HG03521 (cell line): ENCODE measurements around the gene WFDC9.
"Not testable (repeated sequence)": the region's sequence is repeated elsewhere in the genome, so short reads cannot be mapped to it uniquely, and the experiment has no call there.

Source experiments
- ATAC-seq: cut with Tn5 transposase; IDR thresholded peaks from one replicate; pipeline ENCODE4 v1.9.1; 2021; ENCODE audit warnings: mild to moderate bottlenecking, moderate library complexity; ENCODE audit not compliant: unreplicated experiment

The WFDC9 gene

GRCh38 chr20:45593498-45593897, 37.6 kb downstream of the WFDC9 start:
- no peak for ATAC-seq

GRCh38 chr20:45592574-45593189, 38.4 kb downstream of the WFDC9 start:
- no peak for ATAC-seq

DNA sequence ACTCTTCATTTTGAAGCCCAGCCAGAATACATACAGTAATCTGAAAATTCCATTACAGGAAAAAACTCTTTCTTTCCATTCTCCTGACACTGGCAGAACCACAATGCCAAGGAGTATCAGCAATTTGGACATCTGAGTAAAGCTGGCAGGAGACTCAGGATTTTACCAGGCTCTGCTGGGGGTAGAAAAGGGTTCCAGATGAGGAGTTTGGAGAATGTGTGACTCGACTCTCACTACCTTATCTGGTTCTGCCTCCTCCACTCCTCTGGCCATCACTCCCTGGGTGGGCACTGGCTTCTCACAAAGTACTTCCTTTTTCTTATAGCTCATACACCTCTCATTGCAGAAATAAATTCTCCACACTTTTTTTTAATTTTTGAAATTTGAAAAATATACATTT, 41.4 kb downstream of the WFDC9 start:
- ATAC-seq = no peak

DNA sequence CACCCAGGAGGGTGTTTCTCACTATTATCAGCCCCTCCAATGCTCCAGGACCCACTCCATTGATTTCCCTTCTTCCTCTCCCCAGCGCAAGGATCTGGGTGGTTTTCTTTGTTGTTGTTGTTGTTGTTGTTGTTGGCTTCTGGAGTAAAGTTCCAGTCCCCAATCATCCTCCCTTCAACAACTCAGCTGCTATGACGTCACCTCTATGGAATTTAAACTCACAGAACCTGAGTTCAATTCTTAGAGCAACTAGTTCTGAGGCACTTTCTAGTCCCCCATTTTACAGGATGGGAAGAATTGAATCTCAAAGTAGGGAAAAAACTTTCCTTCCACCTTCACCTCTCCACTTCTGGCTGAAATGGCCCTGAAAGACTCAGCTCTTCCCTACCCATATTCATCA, 42.3 kb downstream of the WFDC9 start:
- no peak for ATAC-seq

GRCh38 chr20:45585986-45586385, 45.1 kb downstream of the WFDC9 start:
- not testable (repeated sequence) for ATAC-seq

GRCh38 chr20:45584294-45584693, 46.8 kb downstream of the WFDC9 start:
- ATAC-seq = not testable (repeated sequence)

- ATAC-seq = no peak
These were observed 47.6 kb downstream of the WFDC9 start for GRCh38 chr20:45583502-45583901.

- ATAC-seq = no peak
These were observed 49.4 kb downstream of the WFDC9 start for GRCh38 chr20:45581702-45582101.

GRCh38 chr20:45579184-45579583, 51.9 kb downstream of the WFDC9 start, which contains the start of gene WFDC8:
WFDC8 (minus strand) TSS chr20:45579284; CDS start chr20:45579247, 37 bp downstream.
- no peak for ATAC-seq

- ATAC-seq = no peak
These were observed 52.9 kb downstream of the WFDC9 start for GRCh38 chr20:45578231-45578630.

DNA sequence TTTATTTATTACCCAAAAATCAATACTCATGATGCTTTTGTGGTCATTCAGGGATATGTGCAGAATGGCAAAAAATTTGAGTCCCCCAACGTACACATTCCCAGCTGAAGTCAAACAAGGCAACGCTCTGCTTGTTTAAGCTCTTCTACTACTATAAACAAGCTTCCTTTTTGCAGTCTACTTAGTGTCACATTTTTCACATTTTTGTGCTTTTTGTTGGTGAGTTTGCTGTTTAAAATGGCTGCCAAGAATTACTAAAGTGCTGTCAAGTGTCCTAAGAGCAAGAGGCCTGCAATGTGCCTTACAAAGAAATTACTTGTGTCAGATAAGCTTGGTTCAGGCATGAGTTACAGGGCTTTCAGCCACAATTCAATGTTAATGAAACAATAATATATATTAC, 54.1 kb downstream of the WFDC9 start:
- ATAC-seq = no peak

DNA sequence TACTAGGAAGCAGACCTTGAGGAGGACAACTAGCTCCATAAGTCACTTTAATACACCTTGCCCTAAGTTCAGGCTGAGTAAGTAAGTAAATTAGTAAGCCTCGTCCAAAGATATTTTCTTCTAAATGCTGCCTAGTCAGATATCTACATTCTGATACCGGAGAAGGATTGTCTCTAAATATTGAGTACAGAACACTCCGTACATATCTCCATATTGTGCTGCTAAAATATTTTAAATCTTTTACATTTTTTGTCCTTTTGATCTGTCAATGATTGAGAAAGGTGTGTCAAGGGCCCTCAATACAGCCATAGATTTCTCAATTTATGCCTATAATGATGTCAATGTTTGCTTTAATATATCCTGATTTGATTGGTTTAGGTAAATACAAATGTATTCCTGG, 55.2 kb downstream of the WFDC9 start:
- no peak for ATAC-seq

DNA sequence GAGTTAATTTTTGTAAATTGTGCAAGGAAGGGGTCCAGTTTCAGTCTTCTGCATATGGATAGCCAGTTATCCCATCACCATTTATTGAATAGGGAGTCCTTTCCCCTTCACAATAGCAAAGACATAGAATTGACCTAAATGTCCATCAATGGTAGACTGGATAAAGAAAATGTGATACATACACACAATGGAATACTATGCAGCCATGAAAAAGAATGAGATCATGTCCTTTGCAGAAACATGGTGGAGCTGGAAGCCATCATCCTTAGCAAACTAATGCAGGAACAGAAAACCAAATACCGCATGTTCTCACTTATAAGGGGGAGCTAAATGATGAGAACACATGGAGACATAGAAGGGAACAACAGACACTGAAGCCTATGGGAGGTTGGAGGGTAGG, 61.4 kb downstream of the WFDC9 start:
- ATAC-seq = not testable (repeated sequence)

- ATAC-seq = no peak
These were observed 66.3 kb downstream of the WFDC9 start for GRCh38 chr20:45564760-45565276.
